Endometrium (tissue), 2 donors: Measurements from ENCODE around the gene MYO16.

ENCODE experiments used
- FAIRE-seq: peaks from 2 replicates; lab custom pipeline; 2012; peaks lifted over from hg19 to GRCh38; lab: Jason Lieb, UNC
- donor health status: control.
- donor health status: control.

MYO16 gene

GRCh38 chr13:109154546-109154945 lies 525.1 kb downstream of the MYO16 start:
- no peak for FAIRE-seq

GRCh38 chr13:109154966-109155761 lies 525.8 kb downstream of the MYO16 start:
- no peak for FAIRE-seq

GRCh38 chr13:109156181-109156935 lies 526.9 kb downstream of the MYO16 start:
- FAIRE-seq, result no peak

GRCh38 chr13:109157275-109157674 lies 527.9 kb downstream of the MYO16 start:
- FAIRE-seq, result no peak

- no peak for FAIRE-seq
Measured at GRCh38 chr13:109158383-109158782, 529.0 kb downstream of the MYO16 start.

- no peak for FAIRE-seq
Measured at GRCh38 chr13:109159650-109160309, 530.4 kb downstream of the MYO16 start.

- no peak for FAIRE-seq
Measured at GRCh38 chr13:109160357-109160756, 530.9 kb downstream of the MYO16 start.

- no peak for FAIRE-seq
Measured at GRCh38 chr13:109160887-109161669, 531.7 kb downstream of the MYO16 start.

- FAIRE-seq, result no peak
Measured at GRCh38 chr13:109162248-109163036, 533.0 kb downstream of the MYO16 start.

- FAIRE-seq, result no peak
Measured at GRCh38 chr13:109163037-109163379, 533.6 kb downstream of the MYO16 start.

GRCh38 chr13:109165417-109165904 lies 536.0 kb downstream of the MYO16 start:
- FAIRE-seq, result no peak

GRCh38 chr13:109166804-109167203 lies 537.4 kb downstream of the MYO16 start:
- FAIRE-seq, result no peak

- no peak for FAIRE-seq
Measured at GRCh38 chr13:109172136-109172535, 542.7 kb downstream of the MYO16 start.

GRCh38 chr13:109175666-109176065 lies 546.3 kb downstream of the MYO16 start:
- FAIRE-seq, result no peak

- no peak for FAIRE-seq
Measured at GRCh38 chr13:109180905-109181425, 551.6 kb downstream of the MYO16 start.

- FAIRE-seq, result no peak
Measured at GRCh38 chr13:109182777-109183465, 553.5 kb downstream of the MYO16 start.

- FAIRE-seq, result no peak
Measured at GRCh38 chr13:109191413-109191812, 562.0 kb downstream of the MYO16 start.

- FAIRE-seq, result no peak
Measured at GRCh38 chr13:109192306-109192705, 562.9 kb downstream of the MYO16 start.

- FAIRE-seq, result no peak
Measured at GRCh38 chr13:109196948-109197347, 567.5 kb downstream of the MYO16 start.

- FAIRE-seq, result no peak
Measured at GRCh38 chr13:109198585-109198984, 569.2 kb downstream of the MYO16 start.
